HG03460 (cell line): ENCODE results near the gene SLC22A3.
"Not testable (repeated sequence)": the region's sequence is repeated elsewhere in the genome, so short reads cannot be mapped to it uniquely, and the experiment has no call there.

ENCODE experiments used
- ATAC-seq: cut with Tn5 transposase; IDR thresholded peaks from one replicate; pipeline ENCODE4 v1.9.1; 2021; ENCODE audit not compliant: unreplicated experiment

Gene SLC22A3, protein sequence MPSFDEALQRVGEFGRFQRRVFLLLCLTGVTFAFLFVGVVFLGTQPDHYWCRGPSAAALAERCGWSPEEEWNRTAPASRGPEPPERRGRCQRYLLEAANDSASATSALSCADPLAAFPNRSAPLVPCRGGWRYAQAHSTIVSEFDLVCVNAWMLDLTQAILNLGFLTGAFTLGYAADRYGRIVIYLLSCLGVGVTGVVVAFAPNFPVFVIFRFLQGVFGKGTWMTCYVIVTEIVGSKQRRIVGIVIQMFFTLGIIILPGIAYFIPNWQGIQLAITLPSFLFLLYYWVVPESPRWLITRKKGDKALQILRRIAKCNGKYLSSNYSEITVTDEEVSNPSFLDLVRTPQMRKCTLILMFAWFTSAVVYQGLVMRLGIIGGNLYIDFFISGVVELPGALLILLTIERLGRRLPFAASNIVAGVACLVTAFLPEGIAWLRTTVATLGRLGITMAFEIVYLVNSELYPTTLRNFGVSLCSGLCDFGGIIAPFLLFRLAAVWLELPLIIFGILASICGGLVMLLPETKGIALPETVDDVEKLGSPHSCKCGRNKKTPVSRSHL

GRCh38 chr6:160348223-160349019 lies at the start of gene SLC22A3:
Gene SLC22A3, plus strand, starts transcription at chr6:160348378. Its CDS starts 42 bp downstream, at chr6:160348420.
- ATAC-seq: no peak

DNA sequence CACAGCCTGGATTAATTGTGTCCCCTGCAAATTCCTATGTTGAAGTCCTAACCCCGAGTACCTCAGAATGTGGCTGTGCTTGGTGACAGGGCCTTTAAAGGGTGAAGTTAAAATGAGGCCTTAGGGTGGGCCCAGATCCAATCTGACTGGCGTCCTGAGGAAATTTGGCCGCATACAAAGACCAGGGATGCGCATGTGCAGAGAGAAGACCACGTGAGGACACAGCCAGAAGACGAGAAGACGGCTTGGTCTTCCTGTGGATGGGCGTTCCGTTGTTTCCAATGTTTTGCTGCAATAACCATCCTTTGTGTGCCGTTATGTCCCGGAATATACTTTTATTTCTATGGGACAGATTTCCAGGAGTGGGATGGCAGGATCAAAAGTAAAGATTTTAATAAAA lies 48.6 kb upstream of the SLC22A3 start:
- no peak for ATAC-seq

DNA sequence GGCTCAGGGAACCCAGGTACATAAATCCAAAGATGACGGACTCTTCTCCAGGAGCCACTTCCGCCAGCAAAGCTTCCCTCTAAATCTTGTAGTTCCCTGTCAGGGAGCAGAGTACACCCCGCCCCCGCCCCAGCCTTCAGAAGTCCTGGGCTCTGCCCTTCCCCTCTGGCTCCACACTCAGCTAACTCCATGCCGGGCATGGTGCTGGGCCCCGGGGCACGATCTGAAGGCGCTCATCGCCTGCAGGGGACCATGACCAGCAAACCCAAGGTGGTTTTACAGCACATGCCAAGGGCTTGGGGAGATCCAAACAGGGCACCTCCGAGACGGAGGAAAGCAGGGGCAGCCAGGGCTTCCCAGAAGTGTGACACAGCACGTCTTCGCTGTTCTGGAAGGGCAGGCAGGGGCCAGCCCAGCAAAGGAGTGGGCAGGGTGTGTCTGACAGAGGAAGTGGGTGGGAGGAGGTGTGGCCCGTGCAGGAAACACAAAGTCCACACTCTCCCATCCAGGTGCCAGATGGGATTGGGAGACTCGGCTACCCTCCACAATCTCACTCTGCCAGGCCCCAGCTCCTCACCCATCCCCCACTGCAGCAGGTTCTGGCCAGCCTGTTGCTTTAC lies 48.0 kb upstream of the SLC22A3 start:
- no peak for ATAC-seq

GRCh38 chr6:160301339-160301738 lies 46.8 kb upstream of the SLC22A3 start:
- no peak for ATAC-seq

- not testable (repeated sequence) for ATAC-seq
Measured at GRCh38 chr6:160302431-160303082, 45.6 kb upstream of the SLC22A3 start.

DNA sequence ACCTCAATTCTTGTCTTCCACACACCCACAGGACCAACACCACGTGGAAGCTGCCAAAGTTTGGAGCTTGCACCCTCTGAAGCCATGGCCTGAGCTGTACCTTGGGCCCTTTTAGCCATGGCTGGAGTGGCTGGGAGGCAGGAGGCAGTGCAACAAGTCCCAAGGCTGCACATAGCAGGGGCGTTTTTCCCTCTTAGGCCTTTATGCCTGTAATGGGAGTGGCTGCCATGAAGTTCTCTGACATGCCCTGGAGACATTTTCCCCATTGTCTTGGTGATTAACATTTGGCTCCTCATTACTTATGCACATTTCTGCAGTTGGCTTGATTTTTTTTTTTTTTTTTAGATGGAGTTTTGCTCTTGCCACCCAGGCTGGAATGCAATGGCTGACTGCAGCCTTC lies 44.4 kb upstream of the SLC22A3 start:
- no peak for ATAC-seq

DNA sequence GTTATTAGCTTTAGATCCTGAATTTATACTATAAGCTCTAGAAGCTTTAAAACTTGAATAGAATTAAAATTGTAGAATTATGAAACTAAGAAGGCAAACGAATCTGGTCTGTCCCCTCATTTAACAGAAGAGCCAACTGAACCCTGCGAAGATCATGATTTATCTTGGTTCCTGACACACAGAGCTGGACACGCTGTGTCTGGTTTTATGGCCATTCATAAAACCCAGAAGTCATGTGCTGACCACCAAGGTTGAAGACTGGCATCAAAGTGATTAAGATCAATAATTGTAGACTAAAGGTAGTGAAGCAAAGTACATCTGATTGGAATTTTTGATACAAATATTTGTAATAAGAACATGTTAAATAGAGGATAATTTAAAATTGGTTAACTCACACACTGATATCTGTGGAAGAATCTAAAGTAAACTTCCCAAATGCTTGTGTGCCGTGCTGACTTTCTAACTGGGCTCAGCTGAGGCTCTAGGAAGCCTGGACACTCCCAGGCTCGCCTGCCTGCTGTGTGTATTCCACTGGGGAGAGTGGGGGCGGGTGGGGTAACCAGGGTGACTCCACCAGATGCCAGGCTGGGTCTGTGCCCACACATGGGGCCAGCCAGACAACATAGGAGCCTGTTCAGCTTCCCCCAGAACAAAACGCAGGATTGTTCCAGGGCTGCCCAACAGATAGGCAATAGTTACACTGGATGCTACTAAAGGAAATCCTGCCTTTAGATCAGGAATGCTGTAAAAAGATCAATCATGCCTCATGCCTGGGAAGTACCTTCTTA lies 42.1 kb upstream of the SLC22A3 start:
- ATAC-seq: no peak

DNA sequence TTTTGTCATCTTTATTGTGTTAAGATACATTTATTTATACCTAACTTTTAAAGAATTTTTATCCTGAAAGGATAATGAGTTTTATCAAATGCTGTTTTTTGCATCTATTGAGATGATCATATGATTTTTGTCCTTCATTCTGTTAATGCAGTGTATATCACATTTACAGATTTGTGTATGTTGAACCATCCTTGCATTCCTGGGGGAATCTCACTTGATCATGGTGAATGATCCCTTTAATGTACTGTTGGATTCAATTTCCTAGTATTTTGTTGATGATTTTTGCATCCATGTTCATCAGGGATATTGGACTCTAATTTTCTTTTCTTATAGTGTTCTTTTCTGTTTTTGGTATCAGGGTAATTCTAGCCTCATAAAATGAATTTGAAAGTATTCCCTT lies 38.5 kb upstream of the SLC22A3 start:
- ATAC-seq: no peak

- ATAC-seq: no peak
Measured at GRCh38 chr6:160312900-160313299, 35.3 kb upstream of the SLC22A3 start.

DNA sequence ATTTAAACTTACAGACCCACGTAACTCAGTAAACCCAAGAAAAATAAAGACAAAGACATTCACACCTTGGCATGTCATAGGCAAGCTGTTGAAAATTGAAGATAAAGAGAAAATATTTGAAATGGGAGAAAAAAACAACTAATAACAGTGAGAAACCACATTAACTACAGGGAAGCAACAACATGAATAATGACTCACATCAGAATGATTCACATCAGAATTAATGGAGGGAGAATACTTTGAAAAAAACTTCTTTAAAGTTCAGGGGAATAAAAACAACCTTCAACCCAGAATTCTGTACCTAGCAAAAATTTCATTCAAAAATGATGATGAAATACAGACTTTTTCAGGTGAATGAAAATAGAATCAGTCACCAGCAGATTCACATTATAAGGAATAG lies 32.9 kb upstream of the SLC22A3 start:
- ATAC-seq: no peak

DNA sequence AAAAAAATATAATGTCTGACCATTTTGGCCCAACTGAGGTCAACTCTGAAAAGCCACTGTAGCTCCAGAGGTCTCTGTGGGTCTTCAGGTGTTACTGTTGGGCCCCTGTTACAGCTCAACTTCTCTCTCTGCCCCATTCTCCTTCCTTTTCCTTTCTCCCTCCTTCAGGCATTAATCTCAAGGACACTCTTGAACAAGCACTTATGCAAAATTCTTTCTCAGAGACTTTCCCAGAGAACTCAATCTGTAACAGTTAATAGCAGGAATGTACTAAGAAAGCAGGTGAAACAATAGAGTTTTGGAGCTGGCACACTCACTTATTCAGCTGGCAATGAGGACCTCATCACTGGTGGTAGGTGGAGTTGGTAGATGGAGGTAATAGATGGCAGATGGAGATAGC lies 31.9 kb upstream of the SLC22A3 start:
- no peak for ATAC-seq

- ATAC-seq: no peak
Measured at GRCh38 chr6:160319246-160319645, 28.9 kb upstream of the SLC22A3 start.

- ATAC-seq: no peak
Measured at GRCh38 chr6:160321729-160322505, 26.3 kb upstream of the SLC22A3 start.

- no peak for ATAC-seq
Measured at GRCh38 chr6:160327981-160328380, 20.2 kb upstream of the SLC22A3 start.

- ATAC-seq: no peak
Measured at GRCh38 chr6:160328447-160328846, 19.7 kb upstream of the SLC22A3 start.

GRCh38 chr6:160329188-160329587 lies 19.0 kb upstream of the SLC22A3 start:
- no peak for ATAC-seq

DNA sequence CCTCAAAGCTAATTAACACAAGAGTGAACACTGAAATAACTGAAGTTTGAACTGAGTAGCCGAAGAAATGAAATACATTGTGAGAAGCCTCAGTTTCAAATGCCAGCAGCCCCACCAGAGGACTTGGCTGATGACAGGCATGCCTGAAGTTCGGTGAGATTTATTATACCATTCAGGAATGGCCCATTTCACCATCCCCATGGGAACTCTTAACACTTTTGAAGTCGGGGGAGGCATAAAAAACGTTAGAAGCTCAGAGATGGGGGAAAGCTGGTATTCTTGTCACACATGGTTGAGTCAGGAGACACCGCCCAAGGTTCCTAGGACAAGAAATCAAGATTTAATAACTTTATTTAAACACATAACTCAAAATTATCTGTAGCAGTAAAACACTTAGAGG lies 17.6 kb upstream of the SLC22A3 start:
- ATAC-seq: no peak

GRCh38 chr6:160331204-160331603 lies 17.0 kb upstream of the SLC22A3 start:
- ATAC-seq: no peak

DNA sequence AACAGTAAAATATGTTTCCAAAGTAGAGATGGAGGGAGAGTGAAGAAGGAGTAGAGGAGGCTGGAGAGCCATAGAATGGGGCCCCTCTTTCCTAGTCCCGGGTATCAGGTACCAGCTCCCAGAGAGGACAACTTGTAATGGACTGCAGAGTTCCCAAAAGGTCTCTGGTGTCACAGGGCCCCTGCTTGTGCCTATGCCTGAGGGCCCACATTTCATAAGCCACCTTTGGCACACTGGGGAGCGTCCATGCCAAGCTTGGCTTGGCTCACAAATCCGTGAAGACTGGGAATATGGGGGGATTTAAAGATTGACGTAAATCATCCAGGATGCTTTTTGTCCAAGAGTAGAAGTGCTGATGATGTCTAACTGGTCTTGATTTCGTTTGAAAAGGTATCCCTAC lies 16.4 kb upstream of the SLC22A3 start:
- ATAC-seq: no peak
